22Rv1 (cell line): ENCODE data around the gene PRDM8.
"Not testable (repeated sequence)": the region's sequence is repeated elsewhere in the genome, so short reads cannot be mapped to it uniquely, and the experiment has no call there.

ENCODE experiments used
- CTCF ChIP-seq: fragments of 450-650 bp; IDR thresholded peaks from 2 replicates; pipeline ENCODE4 v1.5.1; 2017; ENCODE audit warnings: mild to moderate bottlenecking
- ZFX ChIP-seq: fragments of 450-650 bp; IDR thresholded peaks from 2 replicates; pipeline ENCODE4 v1.6.1; 2017; ENCODE audit warnings: antibody characterized with exemption, borderline replicate concordance

GRCh38 chr4:80177793-80178192 lies 19.5 kb upstream of the PRDM8 start:
- TF ChIP-seq CTCF, ZFX: not testable (repeated sequence)
